ENCODE data around the gene PLXNB2.

DNA sequence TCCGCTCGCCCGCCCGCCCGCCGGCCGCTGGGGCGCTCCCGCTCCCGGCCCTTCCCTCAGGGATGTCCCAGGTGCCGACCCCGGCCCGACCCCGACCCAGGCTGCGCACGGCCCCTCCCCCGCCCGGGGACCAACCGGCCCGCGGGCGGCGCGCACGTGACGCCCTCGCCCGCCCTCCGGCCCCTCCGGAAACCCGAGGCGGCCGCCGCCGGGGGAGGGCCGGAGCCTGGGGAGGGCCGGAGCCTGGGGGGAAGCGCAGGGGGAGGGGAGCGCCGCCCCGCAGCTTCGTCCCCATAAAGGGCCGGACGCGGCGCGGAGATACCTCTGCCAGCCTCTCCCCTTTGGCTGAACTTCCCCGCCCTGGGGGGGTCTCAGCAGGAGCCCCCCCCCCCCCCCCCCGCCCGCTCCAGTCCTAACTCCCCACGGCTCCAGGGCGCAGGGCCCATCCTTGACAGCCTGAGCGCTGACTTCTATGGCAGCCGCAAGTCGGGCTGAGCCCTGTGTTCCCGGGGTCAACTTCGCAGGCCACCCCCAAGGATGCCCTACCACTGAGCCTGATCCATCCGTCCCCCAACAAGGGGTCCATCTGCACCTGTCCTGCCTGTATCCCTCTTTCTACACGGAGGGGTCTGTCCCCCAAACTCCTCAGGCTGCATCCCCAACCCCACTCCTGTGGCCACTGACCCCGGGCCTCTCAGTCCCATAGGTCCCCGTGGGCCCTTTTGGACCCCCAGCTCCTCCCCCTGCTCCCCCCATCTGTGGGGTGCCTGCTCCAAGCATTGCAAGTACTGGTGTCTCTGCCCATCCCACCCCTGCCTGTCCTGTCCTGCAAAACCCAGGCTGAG, 45.6 kb downstream of the PLXNB2 start, which contains the start of gene MAPK12:
- TF ChIP-seq POLR2A (IDR thresholded peaks at IDR 0.05; ENCODE audit: low read depth, low read length) (no peak), SPI1 (IDR thresholded peaks at IDR 0.05; ENCODE audit: low read depth, low read length) (no peak), TAF1 (IDR thresholded peaks at IDR 0.05; ENCODE audit: low read depth, low read length) (no peak), POLR2AphosphoS5 (IDR thresholded peaks at IDR 0.05; ENCODE audit: low read depth, low read length) (no peak), PAX5 (IDR thresholded peaks at IDR 0.05; ENCODE audit: insufficient read depth, low read length, severe bottlenecking) (no peak)

All from GM12891 (cell line).